Heart left ventricle (tissue), 16 donors: ENCODE data around the gene MCTP1. TPM values are rescaled to one million over a fixed set of nuclear protein-coding genes. Genes with fewer than 3 reads are reported as not detected.

Experiments used
- ATAC-seq, 4 donors: fragments of 200-7000 bp; cut with Tn5 transposase; one replicate each; pipeline ENCODE4 v1.9.1; 2020 to 2022; ENCODE audit warnings: moderate library complexity in 4 of 4, mild to moderate bottlenecking in 3 of 4, moderate number of reproducible peaks in 1 of 4
- DNase-seq, 5 donors: peaks; one replicate each; pipeline ENCODE4 v3.0.0-alpha.2; 2020
- H3K27ac ChIP-seq, 12 donors: fragments of 200-600 bp; sonication (generic) in 4 of 12; one replicate each; pipeline versions ENCODE4 v1.5.0 to v1.8.0; 2016 to 2022; ENCODE audit warnings: mild to moderate bottlenecking in 2 of 12
- H3K27me3 ChIP-seq, 9 donors: fragments of 200-600 bp; sonication (generic) in 2 of 9; one replicate each; pipeline versions ENCODE4 v1.5.1 to v1.8.0; 2016 to 2022; ENCODE audit warnings: mild to moderate bottlenecking in 3 of 9
- H3K36me3 ChIP-seq, 9 donors: fragments of 200-600 bp; sonication (generic) in 2 of 9; one replicate each; pipeline versions ENCODE4 v1.5.0 to v1.8.0; 2018 to 2022; ENCODE audit warnings: mild to moderate bottlenecking in 2 of 9
- H3K4me1 ChIP-seq, 12 donors: fragments of 200-600 bp; sonication (generic) in 4 of 12; one replicate each; pipeline versions ENCODE4 v1.5.0 to v1.8.0; 2016 to 2022; ENCODE audit warnings: mild to moderate bottlenecking in 3 of 12
- H3K4me3 ChIP-seq, 12 donors: fragments of 200-600 bp; sonication (generic) in 4 of 12; one replicate each; pipeline versions ENCODE4 v1.5.0 to v1.8.0; 2017 to 2022; ENCODE audit warnings: mild to moderate bottlenecking in 9 of 12, moderate library complexity in 4 of 12
- H3K9me3 ChIP-seq, 12 donors: fragments of 200-600 bp; sonication (generic) in 4 of 12; one replicate each; pipeline versions ENCODE4 v1.5.0 to v1.8.0; 2016 to 2022; ENCODE audit warnings: mild to moderate bottlenecking in 1 of 12
- POLR2A ChIP-seq, 2 donors: fragments of 450-650 bp; IDR thresholded peaks; one replicate each; pipeline ENCODE4 v1.6.1; 2017; ENCODE audit warnings: antibody characterized with exemption in 2 of 2, mild to moderate bottlenecking in 2 of 2, moderate library complexity in 2 of 2
- WGBS, 4 donors: extraction: QIAGEN DNeasy Blood & Tissue Kit in 2 of 4; methylation state at CpG; one replicate each; pipeline versions ENCODE4 v1.1.5 to v1.1.7; 2013 to 2018; 5-methylcytosine and 5-hydroxymethylcytosine counted together
- intact Hi-C, 10 donors: fragments of 100-400 bp; cut with DNase I; formaldehyde crosslinking; loops; one replicate each; pipeline versions ENCODE4 v1.11.1 to v1.14.2; 2022
- polyA plus RNA-seq, 2 donors: library from polyadenylated mRNA; stranded (reverse); fragments of 200-250 nt; gene quantifications; one replicate each; pipeline ENCODE4 v1.2.3, GENCODE V29; 2013
- total RNA-seq, 9 donors: library from RNA; depleted of rRNA in 2 of 9; stranded (reverse); fragments of >200 nt in 2 of 9; fragmentation: NEBNext Ultra II Directional in 3 of 9; extraction: Animal tissue kit (Norgen Biotek cat#: 25700) in 3 of 9; gene quantifications; one replicate each; pipeline versions ENCODE4 v1.1.0 to v1.2.4, GENCODE V29; 2016 to 2023
- TF ChIP-seq, protein P1 (sequence below), 12 donors: fragments of 200-600 bp; sonication (generic) in 4 of 12; IDR thresholded peaks; one replicate each; pipeline versions ENCODE4 v1.5.0 to v1.8.0; 2018 to 2022; ENCODE audit warnings: antibody characterized with exemption in 12 of 12, mild to moderate bottlenecking in 5 of 12
- donor health status: ischemic (EF 13 %, LVEDD 7.1; RV severe dilation, severe dysfunction).
- donor health status: healthy with polysubstance abuse.
- donor health status: DM: no; HTN: yes; CAD: no.
- donor health status: DM: no; HTN: no; CAD: no.
- donor health status: ischemic (EF 25% LVEDD 6.9; RV normal size, moderate dysfunction).
- donor health status: ischemic (EF 25% LVEDD 5.7; RV mildly dilated, moderate dysfunction).
- donor health status: healthy.
- donor health status: DM: yes; HTN: yes; CAD: no.
- donor health status: ischemic (EF 35%, LVEDD 5.7; RV mildly dilated, moderate dysfunction).
- donor health status: nonischemic (EF 11% LVEDD 7.7; RV severe dilation, severe dysfunction).
- donor health status: DM: yes; HTN: yes; CAD: no.
- donor health status: PGD.
- donor health status: ischemic (EF 29% LVEDD 5.4; RV normal size, mild dysfunction).
- donor health status: nonischemic (EF 23%, LVEDD 6.1; RV moderate dilation, normal function).

The MCTP1 gene
- total and polyA plus RNA-seq, 11 donors, result 0.91 to 28.4 (median 6.1) TPM

DNA sequence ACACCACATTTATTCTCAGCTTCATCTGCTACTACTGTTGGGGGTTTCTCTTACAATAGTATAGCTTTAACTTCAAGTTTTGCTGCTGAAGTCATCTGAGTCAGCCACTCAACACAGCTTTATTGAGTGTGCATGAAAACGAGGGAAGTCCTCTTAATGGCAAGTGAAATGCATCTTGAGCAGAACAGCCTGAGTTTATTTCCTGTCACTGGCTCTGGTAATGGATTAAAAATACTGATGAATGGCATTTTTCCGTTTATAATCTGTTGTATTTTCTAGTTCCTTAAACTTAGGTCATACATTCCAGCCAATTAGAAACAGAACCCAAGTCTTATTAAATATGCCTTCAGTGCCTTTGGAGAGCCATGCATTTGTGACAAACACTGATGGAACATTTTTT lies 427.8 kb downstream of the MCTP1 start:
- no peak for TF ChIP-seq POLR2A (IDR thresholded peaks at IDR 0.05)
- TF ChIP-seq, protein P1, sequence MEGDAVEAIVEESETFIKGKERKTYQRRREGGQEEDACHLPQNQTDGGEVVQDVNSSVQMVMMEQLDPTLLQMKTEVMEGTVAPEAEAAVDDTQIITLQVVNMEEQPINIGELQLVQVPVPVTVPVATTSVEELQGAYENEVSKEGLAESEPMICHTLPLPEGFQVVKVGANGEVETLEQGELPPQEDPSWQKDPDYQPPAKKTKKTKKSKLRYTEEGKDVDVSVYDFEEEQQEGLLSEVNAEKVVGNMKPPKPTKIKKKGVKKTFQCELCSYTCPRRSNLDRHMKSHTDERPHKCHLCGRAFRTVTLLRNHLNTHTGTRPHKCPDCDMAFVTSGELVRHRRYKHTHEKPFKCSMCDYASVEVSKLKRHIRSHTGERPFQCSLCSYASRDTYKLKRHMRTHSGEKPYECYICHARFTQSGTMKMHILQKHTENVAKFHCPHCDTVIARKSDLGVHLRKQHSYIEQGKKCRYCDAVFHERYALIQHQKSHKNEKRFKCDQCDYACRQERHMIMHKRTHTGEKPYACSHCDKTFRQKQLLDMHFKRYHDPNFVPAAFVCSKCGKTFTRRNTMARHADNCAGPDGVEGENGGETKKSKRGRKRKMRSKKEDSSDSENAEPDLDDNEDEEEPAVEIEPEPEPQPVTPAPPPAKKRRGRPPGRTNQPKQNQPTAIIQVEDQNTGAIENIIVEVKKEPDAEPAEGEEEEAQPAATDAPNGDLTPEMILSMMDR (IDR thresholded peaks at IDR 0.05), result no peak
- intact Hi-C loops, result no loop called here
- peaks cover 0 to 4% (median 0%) of the 10 kb centered on the region in 9 donors for H3K36me3 ChIP-seq
- no peaks in the 10 kb centered on the region for H3K27me3 ChIP-seq
- WGBS, 4 donors, result 29 to 44% (median 40%) methylated on average over 2 of the region's 2 CpGs
- no peak for ATAC-seq
- no peaks in the 10 kb centered on the region for H3K4me1 ChIP-seq
- DNase-seq, result no peak
- H3K9me3 ChIP-seq, result no peaks in the 10 kb centered on the region
- no peak overlapping the region for H3K4me3 ChIP-seq
- H3K27ac ChIP-seq, result no peak overlapping the region

DNA sequence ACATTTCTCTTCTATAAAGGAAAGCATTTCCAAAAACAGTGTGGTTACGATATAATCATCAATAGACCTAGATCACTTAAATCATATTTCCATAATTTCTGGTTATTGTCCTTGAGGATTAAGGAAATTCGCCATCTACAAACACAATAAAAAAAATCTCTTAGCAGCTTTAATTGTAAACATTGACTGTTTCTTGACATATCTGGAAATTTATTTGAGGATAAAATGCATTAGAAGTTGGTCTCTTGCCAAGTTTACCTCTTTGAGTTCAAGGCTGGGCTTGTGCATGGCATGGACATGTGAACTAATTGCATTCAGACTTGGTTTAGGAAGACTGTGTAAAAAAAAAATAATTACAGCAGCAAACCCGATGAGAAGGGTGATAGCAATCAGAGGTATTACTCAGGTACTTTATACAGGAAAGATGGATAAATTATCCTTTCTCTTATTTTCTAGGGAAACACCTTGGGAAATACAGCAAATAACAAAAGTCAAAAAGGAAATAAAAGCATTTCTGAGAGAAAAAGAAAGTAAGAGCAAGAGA lies 428.6 kb downstream of the MCTP1 start:
- DNase-seq (no peak), ATAC-seq (no peak)
- H3K9me3 ChIP-seq, result no peaks in the 10 kb centered on the region
- no peak overlapping the region for H3K27ac ChIP-seq
- H3K36me3 ChIP-seq, result peaks cover 0 to 4% (median 0%) of the 10 kb centered on the region in 9 donors
- TF ChIP-seq, protein P1 (IDR thresholded peaks at IDR 0.05), result no peak
- no peak for TF ChIP-seq POLR2A (IDR thresholded peaks at IDR 0.05)
- intact Hi-C loops, result no loop called here
- H3K4me1 ChIP-seq, result no peaks in the 10 kb centered on the region
- no peaks in the 10 kb centered on the region for H3K27me3 ChIP-seq
- 83 to 91% (median 88%) methylated on average over 3 of the region's 3 CpGs for WGBS, 4 donors
- no peak overlapping the region for H3K4me3 ChIP-seq

DNA sequence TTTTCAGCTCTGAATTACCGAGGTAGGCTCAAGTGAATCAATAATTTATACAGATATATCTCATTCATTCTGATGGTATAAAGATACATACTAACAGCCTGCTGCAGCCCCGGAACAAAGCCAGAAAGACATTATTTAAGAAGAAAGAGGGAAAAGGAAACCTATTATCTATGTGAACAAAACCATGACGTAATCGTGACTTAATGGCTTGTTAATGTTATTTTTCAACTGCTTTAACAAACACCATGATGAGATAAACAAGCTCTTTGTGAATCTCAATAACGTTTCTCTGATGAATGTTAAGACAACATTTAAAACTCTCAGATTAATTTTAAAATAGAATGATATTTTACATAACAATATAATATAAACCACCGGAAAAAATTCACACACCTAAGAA lies 429.4 kb downstream of the MCTP1 start:
- intact Hi-C loops, result no loop called here
- Histone ChIP-seq H3K9me3 (no peaks in the 10 kb centered on the region), H3K4me1 (no peaks in the 10 kb centered on the region), H3K27ac (no peak overlapping the region), H3K4me3 (no peak overlapping the region), H3K27me3 (no peaks in the 10 kb centered on the region), H3K36me3 (peaks cover 0 to 4% (median 0%) of the 10 kb centered on the region in 9 donors)
- WGBS, 4 donors, result 65 to 74% (median 66%) methylated on average over 6 of the region's 6 CpGs
- DNase-seq (no peak), ATAC-seq (no peak)
- no peak for TF ChIP-seq POLR2A (IDR thresholded peaks at IDR 0.05)
- TF ChIP-seq, protein P1 (IDR thresholded peaks at IDR 0.05), result no peak

DNA sequence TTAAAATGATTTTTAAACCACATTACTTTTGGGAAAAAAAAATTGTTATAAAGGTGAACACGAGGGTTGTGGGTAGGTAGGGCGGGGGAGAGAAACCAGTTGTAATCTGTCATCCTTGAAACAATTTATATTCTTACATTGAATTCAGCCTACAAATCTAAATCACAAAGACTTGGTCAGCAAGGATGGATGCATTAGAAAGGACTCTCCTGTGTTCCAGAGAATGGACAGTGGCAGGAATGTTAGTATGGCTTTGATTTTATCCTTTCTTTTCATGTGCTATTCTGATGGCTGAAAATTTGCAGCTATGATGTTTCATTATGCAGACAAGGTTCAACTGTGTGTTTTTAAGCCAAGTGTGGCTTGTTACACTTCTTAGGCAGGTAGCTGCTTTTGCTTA lies 431.8 kb downstream of the MCTP1 start:
- ATAC-seq (no peak), DNase-seq (no peak)
- Histone ChIP-seq H3K4me3 (no peak overlapping the region), H3K36me3 (no peaks in the 10 kb centered on the region), H3K4me1 (peaks cover 0 to 5% (median 0%) of the 10 kb centered on the region in 12 donors), H3K9me3 (no peaks in the 10 kb centered on the region), H3K27me3 (no peaks in the 10 kb centered on the region), H3K27ac (no peak overlapping the region)
- no peak for TF ChIP-seq POLR2A (IDR thresholded peaks at IDR 0.05)
- TF ChIP-seq, protein P1 (IDR thresholded peaks at IDR 0.05), result no peak
- WGBS, 4 donors, result 69 to 84% (median 78%) methylated on average over 2 of the region's 2 CpGs
- intact Hi-C loops, result no loop called here
